RWPE2 (cell line): Measurements from ENCODE around the gene IRAG1.

Source experiments
- ATAC-seq: fragments of 200-7000 bp; cut with Tn5 transposase; 3 replicates; pipeline ENCODE4 v1.9.1; 2021; ENCODE audit warnings: low read depth
- DNase-seq: peaks from one replicate; pipeline ENCODE4 v3.0.0-alpha.2; 2020; ENCODE audit warnings: low spot score
- H3K27ac ChIP-seq: fragments of 450-650 bp; 2 replicates; pipeline ENCODE4 v1.5.1; 2017; ENCODE audit warnings: mild to moderate bottlenecking; ENCODE audit not compliant: poor library complexity, severe bottlenecking
- H3K27me3 ChIP-seq: fragments of 250-450 bp; sonication (Bioruptor Pico); 2 replicates; pipeline ENCODE4 v1.5.1; 2021; ENCODE audit warnings: mild to moderate bottlenecking, moderate library complexity; ENCODE audit not compliant: insufficient read depth, poor library complexity, severe bottlenecking
- H3K36me3 ChIP-seq: fragments of 250-450 bp; sonication (Bioruptor Pico); 2 replicates; pipeline ENCODE4 v1.5.1; 2020; ENCODE audit warnings: low read depth, mild to moderate bottlenecking, moderate library complexity
- H3K4me1 ChIP-seq: fragments of 250-450 bp; sonication (Bioruptor Pico); 2 replicates; pipeline ENCODE4 v1.5.1; 2021; ENCODE audit warnings: mild to moderate bottlenecking, moderate library complexity; ENCODE audit not compliant: insufficient read depth, poor library complexity, severe bottlenecking
- H3K4me3 ChIP-seq: fragments of 250-450 bp; sonication (Bioruptor Pico); 2 replicates; pipeline ENCODE4 v1.5.1; 2021; ENCODE audit warnings: mild to moderate bottlenecking, moderate library complexity; ENCODE audit not compliant: severe bottlenecking
- H3K9me3 ChIP-seq: fragments of 250-450 bp; sonication (Bioruptor Pico); 2 replicates; pipeline ENCODE4 v1.5.1; 2021; ENCODE audit warnings: mild to moderate bottlenecking, moderate library complexity; ENCODE audit not compliant: severe bottlenecking
- CTCF ChIP-seq: fragments of 450-650 bp; IDR thresholded peaks from one replicate; pipeline ENCODE4 v1.5.1; 2017; ENCODE audit warnings: mild to moderate bottlenecking, moderate library complexity; ENCODE audit not compliant: poor library complexity, severe bottlenecking

The IRAG1 gene

GRCh38 chr11:10655227-10655626 is 38.3 kb downstream of the IRAG1 start:
- H3K36me3 ChIP-seq = no peaks in the 10 kb centered on the region
- H3K27me3 ChIP-seq = no peaks in the 10 kb centered on the region
- no peaks in the 10 kb centered on the region for H3K9me3 ChIP-seq
- peaks cover 29% of the 10 kb centered on the region for H3K4me1 ChIP-seq
- no peak for TF ChIP-seq CTCF
- peak overlapping the region; percentile 28 for H3K27ac ChIP-seq
- no peak for ATAC-seq
- no peak for DNase-seq
- H3K4me3 ChIP-seq = no peak overlapping the region

- Histone ChIP-seq H3K27me3 (no peaks in the 10 kb centered on the region), H3K4me1 (peaks cover 29% of the 10 kb centered on the region), H3K4me3 (no peak overlapping the region), H3K9me3 (no peaks in the 10 kb centered on the region), H3K27ac (peak overlapping the region; percentile 28), H3K36me3 (no peaks in the 10 kb centered on the region)
- peak; percentile 56 for ATAC-seq
- no peak for DNase-seq
- no peak for TF ChIP-seq CTCF
Observed at GRCh38 chr11:10654811-10655150, 38.8 kb downstream of the IRAG1 start.

GRCh38 chr11:10653946-10654810 is 39.4 kb downstream of the IRAG1 start:
- Histone ChIP-seq H3K27ac (peak overlapping the region; percentile 28), H3K4me1 (peaks cover 23% of the 10 kb centered on the region), H3K9me3 (no peaks in the 10 kb centered on the region), H3K36me3 (no peaks in the 10 kb centered on the region), H3K27me3 (no peaks in the 10 kb centered on the region), H3K4me3 (no peak overlapping the region)
- TF ChIP-seq CTCF = peak; percentile 61
- DNase-seq = no peak
- ATAC-seq = peak; percentile 47; the same call in 2 of the 3 replicates

- Histone ChIP-seq H3K27me3 (no peaks in the 10 kb centered on the region), H3K4me1 (peaks cover 18% of the 10 kb centered on the region), H3K4me3 (no peak overlapping the region), H3K36me3 (no peaks in the 10 kb centered on the region), H3K27ac (no peak overlapping the region), H3K9me3 (no peaks in the 10 kb centered on the region)
- DNase-seq (no peak), ATAC-seq (no peak)
- no peak for TF ChIP-seq CTCF
Observed at GRCh38 chr11:10653261-10653660, 40.3 kb downstream of the IRAG1 start.

- no peaks in the 10 kb centered on the region for H3K36me3 ChIP-seq
- ATAC-seq (no peak), DNase-seq (no peak)
- H3K9me3 ChIP-seq = no peaks in the 10 kb centered on the region
- TF ChIP-seq CTCF = no peak
- no peak overlapping the region for H3K27ac ChIP-seq
- H3K4me3 ChIP-seq = no peak overlapping the region
- H3K4me1 ChIP-seq = peaks cover 20% of the 10 kb centered on the region
- no peaks in the 10 kb centered on the region for H3K27me3 ChIP-seq
Observed at GRCh38 chr11:10651656-10652361, 41.7 kb downstream of the IRAG1 start.
